ENCODE measurements around the gene CDT1.

Gene CDT1

GRCh38 chr16:88836791-88837190 is 33.2 kb downstream of the CDT1 start:
- DNase-seq (ENCODE audit: low read depth in 2 of 2): no peak

- DNase-seq (ENCODE audit: low read depth in 2 of 2): no peak
Measured at GRCh38 chr16:88837806-88838205, 34.2 kb downstream of the CDT1 start.

DNA sequence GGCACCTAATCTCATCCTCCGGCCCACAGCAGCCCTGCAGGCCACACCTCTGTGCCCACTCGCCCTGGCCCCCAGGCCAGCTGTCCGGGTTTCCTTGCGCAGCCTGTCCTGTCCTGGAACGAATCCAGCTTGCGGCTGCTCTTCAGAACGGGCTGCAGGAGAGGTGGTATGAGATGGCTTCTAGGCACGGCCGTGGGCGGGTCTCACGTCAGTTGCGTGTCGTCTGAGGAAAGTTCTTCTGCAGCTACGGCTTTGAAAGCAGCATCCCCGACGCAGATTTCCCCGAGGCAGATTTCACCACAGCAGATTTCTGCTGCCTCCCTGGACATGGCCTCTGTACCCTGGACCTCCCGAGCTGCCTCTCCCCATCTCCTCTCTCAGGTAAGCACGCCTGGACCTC is 35.0 kb downstream of the CDT1 start:
- DNase-seq (ENCODE audit: low read depth in 2 of 2): no peak

- no peak for DNase-seq (ENCODE audit: low read depth in 2 of 2)
Measured at GRCh38 chr16:88839026-88839529, 35.5 kb downstream of the CDT1 start.

DNA sequence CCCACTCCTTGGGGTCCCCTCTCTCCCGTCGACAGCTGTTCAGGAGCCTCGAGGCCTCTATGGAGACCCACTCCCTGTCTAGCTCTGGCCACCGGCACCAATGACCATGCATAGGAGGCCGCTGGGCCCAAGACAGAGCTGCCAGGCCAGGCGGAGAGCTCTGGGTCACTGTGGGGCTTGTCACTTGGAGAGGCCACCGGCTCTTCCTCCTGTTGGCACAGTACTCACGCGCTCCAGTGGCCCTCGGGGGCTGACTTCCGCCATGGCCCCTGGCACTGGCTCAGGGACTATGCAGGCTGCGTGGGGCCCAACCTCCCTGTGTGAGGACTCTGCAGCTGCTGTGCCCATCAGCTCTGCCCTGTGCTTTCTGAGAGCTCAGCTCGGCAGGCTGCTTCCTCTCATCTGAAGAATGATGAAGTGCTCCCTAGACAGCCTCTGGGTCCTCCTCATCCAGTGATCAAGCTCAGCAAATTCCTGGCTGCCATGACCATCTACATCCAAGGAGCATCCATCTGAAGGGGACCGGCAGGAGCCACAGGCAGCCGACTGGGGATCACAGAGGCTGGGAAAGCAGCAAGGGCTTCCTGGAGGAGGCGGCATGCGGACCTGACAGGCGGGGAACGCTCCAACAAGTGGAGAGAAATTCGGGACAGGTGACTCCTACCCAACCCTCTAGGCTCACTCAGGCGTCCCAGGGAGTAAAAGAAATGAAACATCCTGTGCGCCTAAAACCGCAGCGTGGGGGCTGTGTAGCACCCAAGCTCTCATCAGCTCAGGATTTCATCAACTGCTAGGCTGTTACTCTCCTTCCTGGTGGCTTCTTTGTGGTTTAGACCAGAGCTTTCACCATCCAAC is 36.4 kb downstream of the CDT1 start:
- DNase-seq (ENCODE audit: low read depth in 2 of 2): no peak

DNA sequence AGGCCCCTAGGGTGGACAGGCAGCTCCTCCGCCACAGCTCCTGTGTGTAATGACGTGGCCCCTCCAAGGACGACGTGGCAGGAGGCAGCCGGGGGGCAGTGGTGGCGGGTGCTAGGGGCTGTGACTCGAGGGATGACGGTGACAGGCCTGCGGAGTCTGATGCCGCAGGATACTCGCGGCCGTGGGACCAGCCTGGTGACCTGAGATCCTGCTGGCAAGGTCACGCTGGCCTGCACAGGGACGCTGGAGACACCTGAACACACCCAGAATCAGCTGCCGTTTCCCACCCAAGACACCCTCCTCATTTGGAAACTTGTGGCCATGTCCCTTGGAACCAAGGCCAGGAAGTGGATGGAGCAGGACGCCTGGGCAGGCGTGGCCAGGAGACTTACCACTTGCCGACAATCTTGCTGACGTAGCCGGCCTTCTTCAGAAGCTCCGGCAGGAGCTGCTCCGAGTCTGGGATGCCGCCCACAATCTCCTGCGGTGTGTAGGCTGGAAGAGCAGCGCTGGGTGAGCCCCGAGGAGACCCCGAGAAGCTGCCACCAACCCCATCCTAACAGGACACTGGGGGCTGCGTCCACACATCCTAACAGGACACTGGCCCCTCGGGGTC is 37.1 kb downstream of the CDT1 start:
- no peak for DNase-seq (ENCODE audit: low read depth in 2 of 2)

GRCh38 chr16:88841521-88842307 is 38.1 kb downstream of the CDT1 start:
- no peak for DNase-seq (ENCODE audit: low read depth in 2 of 2)

GRCh38 chr16:88842308-88842756 is 38.7 kb downstream of the CDT1 start:
- DNase-seq (ENCODE audit: low read depth in 2 of 2): no peak

- no peak for DNase-seq (ENCODE audit: low read depth in 2 of 2)
Measured at GRCh38 chr16:88842806-88843205, 39.2 kb downstream of the CDT1 start.

GRCh38 chr16:88843256-88843655 is 39.7 kb downstream of the CDT1 start:
- no peak for DNase-seq (ENCODE audit: low read depth in 2 of 2)

GRCh38 chr16:88844419-88845036 is 40.9 kb downstream of the CDT1 start:
- no peak for DNase-seq (ENCODE audit: low read depth in 2 of 2)

- no peak for DNase-seq (ENCODE audit: low read depth in 2 of 2)
Measured at GRCh38 chr16:88846088-88846487, 42.5 kb downstream of the CDT1 start.

GRCh38 chr16:88847654-88848053 is 44.1 kb downstream of the CDT1 start:
- DNase-seq (ENCODE audit: low read depth in 2 of 2): no peak

GRCh38 chr16:88848557-88848956 is 45.0 kb downstream of the CDT1 start:
- no peak for DNase-seq (ENCODE audit: low read depth in 2 of 2)

- DNase-seq (ENCODE audit: low read depth in 2 of 2): no peak
Measured at GRCh38 chr16:88850531-88851199, 47.1 kb downstream of the CDT1 start.

DNA sequence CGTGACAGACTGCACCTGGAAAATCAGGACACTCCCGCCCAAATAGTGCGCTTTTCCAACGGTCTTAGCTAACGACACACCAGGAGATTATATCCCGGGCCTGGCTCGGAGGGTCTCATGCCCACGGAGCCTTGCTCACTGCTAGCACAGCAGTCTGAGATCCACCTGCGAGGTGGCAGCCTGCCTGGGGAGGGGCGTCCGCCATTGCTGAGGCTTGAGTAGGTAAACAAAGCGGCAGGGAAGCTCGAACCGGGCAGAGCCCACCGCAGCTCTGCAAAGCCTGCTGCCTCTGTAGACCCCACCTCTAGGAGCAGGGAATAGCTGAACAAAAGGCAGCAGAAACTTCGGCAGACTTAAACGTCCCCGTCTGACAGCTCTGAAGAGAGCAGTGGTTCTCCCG is 48.0 kb downstream of the CDT1 start:
- no peak for DNase-seq (ENCODE audit: low read depth in 2 of 2)

DNA sequence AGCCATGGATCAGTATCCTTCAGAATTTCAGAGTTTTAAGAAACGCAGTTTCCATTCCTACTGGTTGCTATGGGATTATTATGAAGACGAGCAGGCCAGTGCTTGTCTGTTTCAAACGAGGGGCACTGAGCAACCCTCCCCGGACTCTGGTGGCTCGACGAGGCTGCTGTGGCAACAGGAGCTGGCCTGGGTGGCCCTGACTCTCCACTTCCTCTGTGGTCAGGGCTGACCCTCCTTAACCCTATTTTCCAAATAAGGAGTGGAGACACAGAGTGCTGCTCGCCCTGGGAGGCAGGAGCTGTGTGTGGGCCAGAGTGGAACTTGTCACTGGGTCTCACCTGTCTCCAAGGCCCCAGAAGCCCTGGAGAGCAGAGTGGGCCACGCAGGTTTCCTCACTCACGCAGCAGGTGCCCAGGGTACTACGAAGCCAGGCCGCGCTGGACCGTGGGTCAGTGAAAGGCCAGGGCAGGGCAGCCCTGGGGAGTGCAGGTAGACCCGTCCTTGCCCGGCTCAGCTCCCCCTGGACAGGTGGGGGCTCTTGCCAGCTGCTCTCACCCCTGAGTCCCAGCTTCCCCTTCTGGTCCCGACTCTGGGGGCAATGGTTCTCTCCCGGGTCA is 49.8 kb downstream of the CDT1 start:
- DNase-seq (ENCODE audit: low read depth in 2 of 2): no peak

DNA sequence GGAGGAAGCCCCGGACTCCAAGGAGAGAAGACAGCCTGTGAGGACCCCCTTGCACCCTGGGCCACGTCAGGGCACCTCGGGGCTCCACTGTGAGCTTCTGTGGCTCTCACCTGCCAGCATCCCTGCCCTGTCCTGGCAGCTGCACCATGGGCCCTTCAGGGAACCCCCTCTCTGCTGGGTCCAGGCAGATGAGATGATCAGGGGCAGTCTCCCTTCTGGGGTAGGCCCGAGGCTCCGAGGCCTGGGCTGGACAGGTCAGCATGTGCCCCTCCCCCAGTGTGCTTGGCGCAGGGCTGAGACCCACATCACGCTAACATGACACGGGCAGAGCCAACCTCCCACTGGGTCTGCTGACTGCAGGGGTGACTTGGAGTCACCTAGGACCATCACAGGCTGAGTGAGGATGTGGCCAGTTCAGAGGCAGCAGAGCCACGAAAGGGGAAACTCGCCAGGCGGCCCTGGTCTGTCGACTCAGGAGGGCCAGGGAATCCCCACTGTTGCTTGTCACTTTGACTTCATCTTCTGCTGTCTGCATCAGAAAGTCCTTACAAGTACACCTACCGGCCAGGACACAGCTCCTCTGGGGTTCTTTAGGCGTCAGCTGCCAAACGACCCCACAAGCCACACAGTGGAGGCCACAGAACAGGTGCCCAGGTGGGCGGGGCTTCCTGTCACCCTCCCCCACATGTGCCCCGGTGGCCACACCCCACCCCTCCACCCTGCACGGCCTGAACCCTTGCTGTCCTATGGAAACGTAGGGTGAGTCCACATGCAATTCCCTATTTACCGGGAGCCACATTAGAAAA is 50.9 kb downstream of the CDT1 start:
- no peak for DNase-seq (ENCODE audit: low read depth in 2 of 2)

GRCh38 chr16:88855176-88855575 is 51.6 kb downstream of the CDT1 start:
- DNase-seq (ENCODE audit: low read depth in 2 of 2): no peak

DNA sequence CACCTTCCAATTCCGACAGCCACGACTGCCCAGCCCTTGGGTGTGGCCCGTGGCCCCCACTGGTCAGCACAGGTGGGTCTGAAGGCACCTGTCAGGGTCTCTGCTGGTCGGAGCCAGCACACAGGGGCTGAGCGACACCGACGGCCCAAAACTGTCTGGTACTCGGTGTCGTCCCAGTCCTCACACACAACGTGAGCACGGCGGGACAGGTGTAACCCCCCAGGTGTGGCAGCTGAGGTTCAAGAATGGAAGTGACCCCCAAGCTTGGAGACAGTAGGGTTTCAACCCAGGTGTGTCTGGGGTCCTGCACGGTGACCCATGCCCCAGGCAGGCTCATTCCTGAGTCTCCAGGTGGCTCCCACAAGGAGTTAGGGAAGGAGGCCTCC is 52.1 kb downstream of the CDT1 start:
- no peak for DNase-seq (ENCODE audit: low read depth in 2 of 2)

Measured in activated CD4-positive, alpha-beta T cell treated with anti-CD3 and anti-CD28 coated beads for 24 hours (primary cell).